DMS53 treated with DMSO at 0.1 percent for 48 hours (cell line): ENCODE measurements around the gene EFEMP2.
"Not testable (repeated sequence)": the region's sequence is repeated elsewhere in the genome, so short reads cannot be mapped to it uniquely, and the experiment has no call there.

ENCODE experiments used
- DNase-seq: peaks from one replicate; lab custom pipeline; 2025; ENCODE audit not compliant: unreplicated experiment; lab: John Stamatoyannopoulos, UW

EFEMP2 gene

GRCh38 chr11:65833297-65834030 is 39.1 kb downstream of the EFEMP2 start, which contains the start of gene SNX32:
TSS of gene SNX32 (plus strand) at chr11:65833963. CDS start at chr11:65834066, 103 bp downstream.
- DNase-seq: peak; percentile 37

GRCh38 chr11:65832231-65832630 is 40.4 kb downstream of the EFEMP2 start:
- DNase-seq: not testable (repeated sequence)

GRCh38 chr11:65829459-65829858 is 43.1 kb downstream of the EFEMP2 start:
- DNase-seq: no peak

DNA sequence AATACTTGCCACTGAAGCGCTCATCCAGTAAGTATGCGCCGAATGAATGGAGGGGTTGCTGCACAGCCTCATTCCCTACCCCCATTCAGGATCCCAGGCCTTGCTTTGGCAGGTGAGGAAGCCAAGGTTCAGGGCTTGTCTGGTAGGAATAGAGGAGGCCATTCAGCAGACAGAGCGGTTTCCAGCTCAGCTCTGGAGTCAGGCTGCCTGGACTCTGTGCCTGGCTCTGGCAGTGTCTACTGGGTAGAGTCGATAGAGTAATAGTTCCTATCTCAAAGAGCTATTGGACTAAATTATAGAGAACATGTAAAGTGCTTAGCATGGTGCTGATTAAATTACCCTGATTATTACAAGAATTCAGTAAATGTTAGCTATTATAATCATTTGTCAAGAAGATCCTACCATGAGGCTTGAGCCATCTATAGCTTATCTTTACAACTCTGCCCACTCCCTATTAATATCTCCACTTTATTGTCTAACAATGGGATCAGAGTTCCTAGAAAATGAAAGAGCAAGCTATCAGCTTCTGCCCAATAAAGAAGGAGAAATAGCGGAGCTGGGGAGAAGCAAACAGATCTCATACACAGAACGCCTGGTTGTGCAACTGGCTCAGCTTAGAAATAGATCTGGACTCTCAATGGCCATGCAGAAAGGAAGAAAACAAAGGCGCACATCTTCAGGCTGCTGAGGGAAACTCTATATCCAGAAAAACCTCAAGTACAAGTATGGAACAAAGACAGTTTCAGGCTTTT is 45.4 kb downstream of the EFEMP2 start:
- no peak for DNase-seq

DNA sequence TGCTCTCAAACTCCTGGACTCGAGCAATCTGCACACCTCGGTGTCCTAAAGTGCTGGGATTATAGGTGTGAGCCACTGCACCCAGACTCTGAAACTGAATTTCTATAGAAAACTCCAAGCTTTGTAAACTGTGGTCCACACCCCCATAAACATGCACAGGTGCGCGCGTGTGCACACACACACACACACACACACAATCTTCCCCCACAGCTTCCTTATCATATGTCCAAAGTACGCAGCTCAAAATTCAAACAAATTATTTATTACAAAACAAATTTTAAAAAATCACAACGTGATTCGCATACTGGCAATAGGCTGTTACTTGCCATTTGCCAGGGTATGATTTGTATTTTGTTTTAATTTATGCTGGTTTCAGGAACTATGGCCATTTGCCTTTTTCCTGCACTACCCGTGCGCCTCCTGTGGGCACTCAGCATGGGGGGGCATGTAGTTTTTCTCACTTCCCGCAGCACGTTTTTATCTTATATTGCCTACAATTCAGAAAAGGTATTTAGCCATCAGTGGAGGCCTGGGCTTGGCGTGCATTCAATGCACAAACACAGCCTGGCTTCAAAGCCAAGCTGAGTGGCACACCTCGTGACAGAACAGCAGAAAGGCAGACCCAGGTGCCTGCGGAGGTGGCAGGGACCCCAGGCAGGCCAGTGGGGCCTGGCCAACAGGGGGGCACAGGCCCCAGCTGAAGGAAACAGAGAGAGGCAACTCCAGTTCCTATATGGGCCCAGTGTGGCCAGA is 49.6 kb downstream of the EFEMP2 start:
- DNase-seq: no peak

GRCh38 chr11:65821107-65821506 is 51.5 kb downstream of the EFEMP2 start:
- no peak for DNase-seq

GRCh38 chr11:65817835-65818680 is 54.5 kb downstream of the EFEMP2 start:
- peak; percentile 73 for DNase-seq

- DNase-seq: no peak
Observed at GRCh38 chr11:65817312-65817834, 55.2 kb downstream of the EFEMP2 start.

- no peak for DNase-seq
Observed at GRCh38 chr11:65816696-65817095, 55.9 kb downstream of the EFEMP2 start.
